OCI-LY7 (cell line): Measurements from ENCODE around the gene STMN1. TPM values are rescaled to one million over a fixed set of nuclear protein-coding genes. Genes with fewer than 3 reads are reported as not detected.

ENCODE experiments used
- BruUV-seq: library from RNA; stranded (reverse); fragments of 400-500 nt; replicated peaks from 2 replicates; lab custom pipeline; 2021; lab: Mats Ljungman, UMichigan
- CTCF ChIA-PET: fragments of 300-600 bp; sonication (Branson Sonifier 250); formaldehyde crosslinking; loops from one replicate; lab custom pipeline; 2022; ENCODE audit warnings: antibody characterized with exemption; ENCODE audit not compliant: unreplicated experiment; lab: Charles Lee
- POLR2A ChIA-PET: fragments of 300-600 bp; sonication (Branson Sonifier 250); formaldehyde crosslinking; loops from one replicate; lab custom pipeline; 2022; ENCODE audit warnings: antibody characterized with exemption; lab: Charles Lee
- DNase-seq: peaks from one replicate; pipeline ENCODE4 v3.0.0-alpha.2; 2015; ENCODE audit warnings: low spot score
- H2AFZ ChIP-seq: fragments of 200-600 bp; sonication (generic), shearing (Covaris generic); 2 replicates; pipeline ENCODE4 v1.6.1; 2014; ENCODE audit warnings: mild to moderate bottlenecking, antibody characterized with exemption, low read length, moderate library complexity
- H3K27ac ChIP-seq: fragments of 200-600 bp; sonication (generic); 2 replicates; pipeline ENCODE4 v1.5.1; 2014; ENCODE audit warnings: mixed run types, low read depth, mild to moderate bottlenecking, moderate library complexity, low read length, inconsistent platforms; ENCODE audit not compliant: poor library complexity, severe bottlenecking
- H3K36me3 ChIP-seq: fragments of 200-600 bp; sonication (generic); 2 replicates; pipeline ENCODE4 v1.6.1; 2014; ENCODE audit warnings: mild to moderate bottlenecking, antibody characterized with exemption, low read length, moderate library complexity, mixed read lengths; ENCODE audit not compliant: insufficient read depth
- H3K4me1 ChIP-seq: fragments of 200-600 bp; sonication (generic); 2 replicates; pipeline ENCODE4 v1.5.1; 2014; ENCODE audit warnings: mild to moderate bottlenecking, low read length; ENCODE audit not compliant: insufficient read depth, poor library complexity, severe bottlenecking
- H3K4me2 ChIP-seq: fragments of 200-600 bp; sonication (generic); 2 replicates; pipeline ENCODE4 v1.6.1; 2014; ENCODE audit warnings: mild to moderate bottlenecking, low read length
- H3K4me3 ChIP-seq: fragments of 200-600 bp; sonication (generic); 2 replicates; pipeline ENCODE4 v1.5.1; 2014; ENCODE audit warnings: mild to moderate bottlenecking, low read depth, low read length; ENCODE audit not compliant: poor library complexity, severe bottlenecking
- H3K79me2 ChIP-seq: fragments of 200-600 bp; sonication (generic); 2 replicates; pipeline ENCODE4 v1.6.1; 2016; ENCODE audit warnings: low read depth, mild to moderate bottlenecking, low read length, moderate library complexity, mixed read lengths; ENCODE audit not compliant: insufficient read depth
- H3K9me2 ChIP-seq: fragments of 200-600 bp; sonication (generic); 2 replicates; pipeline ENCODE4 v1.6.1; 2016; ENCODE audit warnings: mild to moderate bottlenecking, low read length, mixed read lengths; ENCODE audit not compliant: insufficient read depth
- H3K9me3 ChIP-seq: fragments of 200-600 bp; sonication (generic); 2 replicates; pipeline ENCODE4 v1.6.1; 2014; ENCODE audit warnings: mild to moderate bottlenecking, mixed run types, low read length, mixed read lengths
- H4K20me1 ChIP-seq: fragments of 200-600 bp; sonication (generic); 2 replicates; pipeline ENCODE4 v1.6.1; 2014; ENCODE audit warnings: mild to moderate bottlenecking, antibody characterized with exemption, low read length, moderate library complexity, mixed read lengths; ENCODE audit not compliant: insufficient read depth
- CTCF ChIP-seq: fragments of 200-600 bp; sonication (generic); conservative IDR thresholded peaks from 2 replicates; pipeline ENCODE4 v1.5.1; 2014; ENCODE audit warnings: mild to moderate bottlenecking, antibody characterized with exemption, low read length, moderate library complexity, mixed read lengths
- EZH2phosphoT487 ChIP-seq: fragments of 200-600 bp; sonication (generic); IDR thresholded peaks from 2 replicates; pipeline ENCODE4 v1.6.1; 2018; ENCODE audit warnings: low read depth, borderline replicate concordance, mild to moderate bottlenecking, mixed run types, antibody characterized with exemption, low read length, moderate library complexity, mixed read lengths
- intact Hi-C: fragments of 100-400 bp; cut with micrococcal nuclease; formaldehyde crosslinking; loops from one replicate; pipeline ENCODE4 v1.10.0; 2022; ENCODE audit not compliant: unreplicated experiment
- microRNA-seq: library from miRNA; unstranded; fragments of <30 nt; microRNA quantifications from one replicate; pipeline ENCODE4 v1.2.0, GENCODE V29; 2022; ENCODE audit warnings: borderline replicate concordance
- small RNA-seq: library from RNA; depleted of rRNA; stranded (forward); fragments of <200 nt; gene quantifications from one replicate; pipeline ENCODE3, GENCODE V24; 2014
- total RNA-seq, 2 experiments: library from RNA; depleted of rRNA in 1 of 2; stranded (reverse); fragments of >200 nt in 1 of 2; shearing (Covaris generic) in 1 of 2; gene quantifications; 2 replicates each; pipeline ENCODE4 v1.2.3, GENCODE V29; 2014 to 2022

The STMN1 gene
- total RNA-seq, 2 experiments from 2014 or later, result 730 to 847 TPM

- Histone ChIP-seq H3K9me2 (no peaks in the 10 kb centered on the region), H3K4me3 (no peak overlapping the region), H2AFZ (no peak overlapping the region), H3K9me3 (no peaks in the 10 kb centered on the region), H4K20me1 (no peaks in the 10 kb centered on the region), H3K79me2 (peaks cover 45% of the 10 kb centered on the region; the same call in 1 of the 2 replicates), H3K36me3 (peaks cover 7% of the 10 kb centered on the region; the same call in 1 of the 2 replicates), H3K4me1 (peaks cover 16% of the 10 kb centered on the region), H3K4me2 (no peak overlapping the region), H3K27ac (no peak overlapping the region)
- POLR2A ChIA-PET, result interaction anchor here (0.6 to 1.8 kb wide), 5 partner anchors 9 to 903 kb away, joined by 3 to 6 read pairs (median 3); no protein-coding TSS in a partner anchor
- intact Hi-C loops, result no loop called here
- no peak for TF ChIP-seq CTCF
- no peak for TF ChIP-seq EZH2phosphoT487
- CTCF ChIA-PET, result interaction anchor here (0.9 kb wide), 1 partner anchor 13 kb away, joined by 5 read pairs; no protein-coding TSS in a partner anchor
- TSS peak; percentile 37 for BruUV-seq
- DNase-seq, result no peak
Observed at GRCh38 chr1:25856856-25857255, 49.4 kb downstream of the STMN1 start.

GRCh38 chr1:25854554-25854953 is 51.7 kb downstream of the STMN1 start:
- no peak for DNase-seq
- POLR2A ChIA-PET, result interaction anchor here (1.7 kb wide), 1 partner anchor 30 kb away, joined by 4 read pairs; no protein-coding TSS in a partner anchor
- TF ChIP-seq EZH2phosphoT487, result no peak
- TF ChIP-seq CTCF, result no peak
- Histone ChIP-seq H3K4me2 (no peak overlapping the region), H3K79me2 (peaks cover 56% of the 10 kb centered on the region), H3K4me1 (peaks cover 12% of the 10 kb centered on the region), H3K36me3 (peaks cover 16% of the 10 kb centered on the region), H3K9me3 (peaks cover 9% of the 10 kb centered on the region; the same call in 1 of the 2 replicates), H2AFZ (no peak overlapping the region), H3K27ac (no peak overlapping the region), H3K9me2 (no peaks in the 10 kb centered on the region), H3K4me3 (no peak overlapping the region), H4K20me1 (no peaks in the 10 kb centered on the region)
- no TSS peak for BruUV-seq
- CTCF ChIA-PET, result no interaction called here
- intact Hi-C loops, result no loop called here

Small RNAs within 50 kb of the gene (microRNA-seq; reads per million reads assigned to microRNA genes)
- gene MIR3917, result 14.4 reads per million, percentile 21 among the genes with 10 or more reads in this experiment

Small RNAs within 50 kb of the gene (small RNA-seq; reads per million reads assigned to genes)
- not detected for gene AL033528.1
- gene RF00019, result not detected
- gene SNRPFP2, result not detected

Other genes with a start within 250 kb of the STMN1 start
- 5.6 and 9.9 TPM in 2 replicates for gene SELENON, start 106.2 kb downstream of the STMN1 start, total RNA-seq (2014; rRNA removed; shearing (Covaris generic))
- 28.1 and 28.3 TPM in 2 replicates for gene SELENON, start 106.2 kb downstream of the STMN1 start, total RNA-seq (2022)
- 33.6 and 35.3 TPM in 2 replicates for gene MTFR1L, start 86.5 kb downstream of the STMN1 start, total RNA-seq (2014; rRNA removed; shearing (Covaris generic))
- 43.4 and 51.2 TPM in 2 replicates for gene MTFR1L, start 86.5 kb downstream of the STMN1 start, total RNA-seq (2022)
- gene AUNIP, start 47.0 kb downstream of the STMN1 start, total RNA-seq (2014; rRNA removed; shearing (Covaris generic)), result 14.2 and 21.5 TPM in 2 replicates
- 15.1 and 16.8 TPM in 2 replicates for gene AUNIP, start 47.0 kb downstream of the STMN1 start, total RNA-seq (2022)
- gene PAQR7, start 30.7 kb downstream of the STMN1 start, total RNA-seq (2014; rRNA removed; shearing (Covaris generic)), result 0.22 and 0.28 TPM in 2 replicates
- gene PAQR7, start 30.7 kb downstream of the STMN1 start, total RNA-seq (2022), result 1.3 and 1.8 TPM in 2 replicates
- 2.9 and 4.1 TPM in 2 replicates for gene PAFAH2, start 91.6 kb upstream of the STMN1 start, total RNA-seq (2014; rRNA removed; shearing (Covaris generic))
- gene PAFAH2, start 91.6 kb upstream of the STMN1 start, total RNA-seq (2022), result 7.3 and 8.7 TPM in 2 replicates
- not detected in 2 replicates for gene EXTL1, start 115.4 kb upstream of the STMN1 start, total RNA-seq (2014; rRNA removed; shearing (Covaris generic))
- 0.26 and 0.67 TPM in 2 replicates for gene EXTL1, start 115.4 kb upstream of the STMN1 start, total RNA-seq (2022)
- not detected in 2 replicates for gene SLC30A2, start 139.7 kb upstream of the STMN1 start, total RNA-seq (2014; rRNA removed; shearing (Covaris generic))
- gene SLC30A2, start 139.7 kb upstream of the STMN1 start, total RNA-seq (2022), result not detected in 2 replicates
- gene TRIM63, start 161.2 kb upstream of the STMN1 start, total RNA-seq (2014; rRNA removed; shearing (Covaris generic)), result not detected in 2 replicates
- gene TRIM63, start 161.2 kb upstream of the STMN1 start, total RNA-seq (2022), result not detected in 2 replicates
- 10.4 and 12.9 TPM in 2 replicates for gene PDIK1L, start 205.4 kb upstream of the STMN1 start, total RNA-seq (2014; rRNA removed; shearing (Covaris generic))
- gene PDIK1L, start 205.4 kb upstream of the STMN1 start, total RNA-seq (2022), result 17.2 and 21.3 TPM in 2 replicates